ENCODE measurements around the gene MASTL.
"Not testable (repeated sequence)": the region's sequence is repeated elsewhere in the genome, so short reads cannot be mapped to it uniquely, and the experiment has no call there.

MASTL gene

DNA sequence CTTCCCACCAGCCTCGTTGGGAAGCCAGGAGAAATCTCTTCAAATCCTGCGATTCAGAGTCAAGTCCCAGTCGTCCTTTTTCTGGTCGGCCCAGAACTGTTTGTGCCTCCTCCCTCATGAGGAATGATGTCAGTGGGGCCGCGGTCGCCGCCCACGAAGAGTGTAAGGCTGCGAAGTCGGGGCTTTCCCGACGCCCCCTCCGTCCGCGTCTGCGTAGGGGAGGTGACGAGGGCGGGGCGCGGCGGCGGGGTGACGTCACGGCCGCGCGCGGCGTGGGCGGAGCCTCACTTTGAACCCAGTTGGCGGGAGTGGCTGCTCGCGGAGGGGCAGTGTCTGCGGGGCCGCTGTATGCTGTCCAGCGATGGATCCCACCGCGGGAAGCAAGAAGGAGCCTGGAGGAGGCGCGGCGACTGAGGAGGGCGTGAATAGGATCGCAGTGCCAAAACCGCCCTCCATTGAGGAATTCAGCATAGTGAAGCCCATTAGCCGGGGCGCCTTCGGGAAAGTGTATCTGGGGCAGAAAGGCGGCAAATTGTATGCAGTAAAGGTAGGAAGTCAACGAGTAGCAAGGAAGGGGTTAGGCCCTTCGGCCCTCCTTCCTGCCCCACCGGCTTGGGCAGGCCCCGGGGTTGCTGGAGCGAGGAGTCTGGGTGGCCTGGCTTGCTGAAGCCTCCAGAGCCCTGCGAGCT lies at the start of gene MASTL:
MASTL (plus strand) TSS at position 287 of the 689 bp plus-strand sequence; CDS start at position 362, 75 bp downstream.
- H3K4me1 Mint-ChIP-seq = peaks cover 48% of the 10 kb centered on the region
- H3K36me3 Mint-ChIP-seq = peaks cover 98% of the 10 kb centered on the region
- DNase-seq (ENCODE audit: low spot score in 2 of 2) = peak; percentile 93 to 96
- H3K9me3 Mint-ChIP-seq = no peaks in the 10 kb centered on the region
- H3K4me3 Mint-ChIP-seq = peak within 1 kb of the TSS; percentile 95
- peak; percentile 89 for ATAC-seq
- peak within 1 kb of the TSS; percentile 100 for H3K27ac Mint-ChIP-seq

DNA sequence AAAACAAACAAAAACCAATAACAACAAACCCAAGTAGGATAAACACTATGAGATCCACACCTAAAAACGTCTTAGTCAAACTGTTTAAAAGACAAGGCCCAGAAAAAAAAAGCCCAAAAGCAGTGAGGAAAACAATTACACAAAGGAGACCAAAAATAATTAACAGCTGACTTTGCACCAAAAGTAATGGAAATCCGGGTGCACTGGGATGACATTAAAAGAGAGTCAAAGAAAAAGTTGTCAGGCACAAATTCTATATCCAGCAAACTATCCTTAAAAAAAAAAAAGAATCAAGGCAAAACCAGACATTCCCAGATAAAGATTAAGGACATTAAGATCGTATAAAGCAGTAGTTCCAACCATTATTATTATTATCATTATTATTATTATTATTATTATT lies 47.0 kb upstream of the MASTL start:
- Mint-ChIP-seq H3K9me3 (no peaks in the 10 kb centered on the region), H3K27ac (no peak overlapping the region), H3K4me1 (peaks cover 17% of the 10 kb centered on the region), H3K36me3 (peaks cover 64% of the 10 kb centered on the region), H3K4me3 (no peak overlapping the region)
- ATAC-seq (no peak), DNase-seq (ENCODE audit: low spot score in 2 of 2) (no peak)

DNA sequence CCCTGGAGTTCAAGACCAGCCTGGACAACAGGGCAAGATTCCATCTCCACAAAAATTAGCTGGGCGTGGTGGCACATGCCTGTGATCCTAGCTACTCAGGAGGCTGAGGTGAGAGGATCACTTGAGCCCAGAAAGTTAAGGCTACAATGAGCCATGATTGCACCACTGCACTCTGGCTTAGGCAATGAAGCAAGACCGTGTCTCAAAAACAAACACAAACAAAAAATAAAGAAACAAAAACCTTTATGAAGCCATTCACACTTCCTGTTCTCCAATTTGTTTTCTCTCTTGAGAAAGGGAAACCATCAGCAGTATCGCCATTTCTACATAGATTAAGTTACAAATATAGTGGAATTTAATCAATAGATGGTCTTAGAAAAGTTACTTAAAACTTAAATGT lies 20.8 kb upstream of the MASTL start:
- no peak overlapping the region for H3K4me3 Mint-ChIP-seq
- DNase-seq (ENCODE audit: low spot score in 2 of 2) = no peak
- H3K27ac Mint-ChIP-seq = no peak overlapping the region
- H3K36me3 Mint-ChIP-seq = peaks cover 100% of the 10 kb centered on the region
- H3K9me3 Mint-ChIP-seq = no peaks in the 10 kb centered on the region
- ATAC-seq = no peak
- peaks cover 11% of the 10 kb centered on the region for H3K4me1 Mint-ChIP-seq

DNA sequence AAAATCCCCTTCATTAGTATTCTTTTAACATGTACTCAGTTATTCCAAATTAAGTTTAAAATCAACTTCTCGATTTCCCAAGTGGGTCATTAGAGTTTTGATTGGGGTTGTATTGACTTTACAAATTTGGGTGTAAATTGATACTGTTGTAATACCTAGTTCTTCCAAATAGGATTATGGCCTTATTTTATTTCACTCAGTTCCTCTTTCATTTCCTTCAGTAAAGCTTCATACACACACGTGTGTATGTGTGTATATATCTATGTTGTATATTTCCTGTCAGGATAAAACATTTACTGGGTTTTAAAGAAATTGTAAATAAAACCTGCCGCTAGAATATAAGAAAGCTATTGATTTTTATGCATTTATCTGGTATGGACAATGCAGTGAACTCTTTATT lies 16.9 kb upstream of the MASTL start:
- Mint-ChIP-seq H3K9me3 (no peaks in the 10 kb centered on the region), H3K4me1 (no peaks in the 10 kb centered on the region), H3K36me3 (peaks cover 100% of the 10 kb centered on the region), H3K4me3 (no peak overlapping the region), H3K27ac (no peak overlapping the region)
- DNase-seq (ENCODE audit: low spot score in 2 of 2) (no peak), ATAC-seq (no peak)

DNA sequence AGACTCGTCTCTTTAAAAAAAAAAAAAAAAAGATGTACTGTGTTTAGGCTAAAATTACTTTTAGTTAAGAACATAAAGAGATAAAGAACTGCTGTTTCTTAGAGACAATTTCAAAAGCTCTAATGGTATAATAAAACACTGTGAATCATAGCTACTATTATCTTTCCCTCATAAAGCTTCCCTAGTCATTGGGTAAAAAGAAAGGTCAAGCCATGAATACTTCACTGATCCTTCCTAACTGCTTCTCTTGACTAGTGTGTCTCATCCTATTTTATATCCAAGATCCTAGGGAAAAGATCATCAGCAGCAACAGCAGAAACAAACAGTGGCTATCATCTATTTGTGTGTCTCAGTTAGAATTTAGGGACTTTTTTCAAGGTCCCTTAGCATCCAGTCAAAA lies 11.5 kb upstream of the MASTL start:
- Mint-ChIP-seq H3K4me3 (no peak overlapping the region), H3K4me1 (peaks cover 17% of the 10 kb centered on the region), H3K36me3 (peaks cover 100% of the 10 kb centered on the region), H3K27ac (no peak overlapping the region), H3K9me3 (no peaks in the 10 kb centered on the region)
- no peak for ATAC-seq
- DNase-seq (ENCODE audit: low spot score in 2 of 2) = no peak

DNA sequence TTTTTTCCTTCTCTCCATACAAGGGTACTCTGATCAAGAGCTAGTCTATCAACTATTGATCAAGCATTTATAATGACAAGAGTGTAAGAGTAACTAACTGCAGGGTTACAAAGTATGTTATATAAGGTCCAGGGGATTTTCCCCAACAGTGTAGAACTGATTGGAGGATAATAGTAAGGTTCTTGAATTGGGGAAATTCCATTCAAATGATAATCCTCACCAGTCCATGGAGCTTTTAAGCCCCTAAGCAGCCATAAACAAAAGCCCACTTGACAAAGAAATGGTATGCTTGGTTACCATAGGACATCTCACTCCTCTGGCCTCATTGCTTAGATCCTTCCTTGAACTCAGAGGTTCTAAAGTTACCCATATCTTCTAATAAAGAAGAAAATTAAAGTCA lies 9.2 kb upstream of the MASTL start:
- Mint-ChIP-seq H3K4me3 (no peak overlapping the region), H3K4me1 (peaks cover 24% of the 10 kb centered on the region), H3K27ac (no peak overlapping the region), H3K9me3 (no peaks in the 10 kb centered on the region), H3K36me3 (peaks cover 100% of the 10 kb centered on the region)
- DNase-seq (ENCODE audit: low spot score in 2 of 2) = no peak
- no peak for ATAC-seq

DNA sequence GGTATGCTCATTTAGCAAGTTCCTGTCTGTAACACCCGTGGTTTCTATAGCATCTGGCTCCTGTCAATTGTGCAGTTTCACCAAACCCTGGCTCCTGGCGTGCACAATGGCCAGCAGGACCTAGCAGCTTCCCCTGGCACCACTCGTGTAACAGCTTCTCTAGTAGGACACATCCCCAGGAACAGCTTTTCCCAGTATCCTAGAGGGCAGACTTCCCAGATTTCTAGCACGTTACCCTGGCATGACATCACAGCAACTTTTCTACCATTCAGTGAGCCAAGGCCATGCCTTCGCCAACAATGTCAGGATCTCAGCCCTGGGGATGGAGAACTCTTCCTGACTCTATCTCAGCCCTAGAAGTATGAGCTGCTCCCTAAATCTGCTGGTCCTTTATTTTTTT lies 7.5 kb upstream of the MASTL start:
- H3K9me3 Mint-ChIP-seq = no peaks in the 10 kb centered on the region
- ATAC-seq = no peak

DNA sequence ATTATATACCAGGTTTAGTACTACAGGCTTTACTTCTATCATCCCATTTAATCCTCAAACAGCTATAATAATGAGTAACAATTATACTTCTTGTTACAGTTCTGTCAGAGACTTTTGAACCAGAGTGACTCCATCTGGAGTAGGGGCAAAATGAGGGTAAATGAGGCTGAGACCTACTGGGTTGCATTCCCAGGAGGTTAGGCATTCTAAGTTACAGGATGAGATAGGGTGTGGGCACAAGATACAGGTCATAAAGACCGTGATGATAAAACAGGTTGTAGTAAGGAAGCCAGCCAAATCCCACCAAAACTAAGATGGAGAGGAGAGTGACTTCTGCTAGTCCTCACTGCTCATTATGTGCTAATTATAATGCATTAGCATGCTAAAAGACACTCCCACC lies 4.9 kb upstream of the MASTL start:
- no peak overlapping the region for H3K27ac Mint-ChIP-seq
- no peak for ATAC-seq
- H3K36me3 Mint-ChIP-seq = peaks cover 98% of the 10 kb centered on the region
- H3K4me3 Mint-ChIP-seq = no peak overlapping the region
- peaks cover 50% of the 10 kb centered on the region for H3K4me1 Mint-ChIP-seq
- no peaks in the 10 kb centered on the region for H3K9me3 Mint-ChIP-seq
- no peak for DNase-seq (ENCODE audit: low spot score in 2 of 2)

More for the DNA sequence above, 7.5 kb upstream of the MASTL start:
- Mint-ChIP-seq H3K4me1 (peaks cover 33% of the 10 kb centered on the region), H3K4me3 (no peak overlapping the region), H3K27ac (peak overlapping the region; percentile 73), H3K36me3 (peaks cover 98% of the 10 kb centered on the region)
- no peak for DNase-seq (ENCODE audit: low spot score in 2 of 2)

DNA sequence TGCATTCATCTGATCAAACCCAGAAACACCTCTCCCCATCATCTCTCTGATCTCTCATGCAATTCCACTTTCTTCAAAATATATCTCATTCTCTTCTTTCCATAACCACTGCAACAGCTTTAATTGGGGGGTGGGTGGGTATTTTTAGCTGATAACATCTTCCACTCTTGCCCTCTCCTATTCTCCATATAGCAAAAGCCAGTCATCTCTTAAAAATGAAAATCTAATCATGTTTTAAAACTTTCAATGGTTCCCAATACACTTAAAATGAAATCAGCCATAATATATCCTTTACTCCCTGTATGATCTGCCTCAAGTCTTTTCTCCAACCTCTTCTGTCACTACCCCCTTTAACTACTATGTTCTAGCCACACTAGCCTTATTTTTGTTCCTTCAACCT lies 2.5 kb upstream of the MASTL start:
- H3K4me1 Mint-ChIP-seq = peaks cover 53% of the 10 kb centered on the region
- ATAC-seq = no peak
- peak overlapping the region; percentile 100 for H3K27ac Mint-ChIP-seq
- DNase-seq (ENCODE audit: low spot score in 2 of 2) = no peak
- peaks cover 98% of the 10 kb centered on the region for H3K36me3 Mint-ChIP-seq
- peak overlapping the region; percentile 95 for H3K4me3 Mint-ChIP-seq
- no peaks in the 10 kb centered on the region for H3K9me3 Mint-ChIP-seq

DNA sequence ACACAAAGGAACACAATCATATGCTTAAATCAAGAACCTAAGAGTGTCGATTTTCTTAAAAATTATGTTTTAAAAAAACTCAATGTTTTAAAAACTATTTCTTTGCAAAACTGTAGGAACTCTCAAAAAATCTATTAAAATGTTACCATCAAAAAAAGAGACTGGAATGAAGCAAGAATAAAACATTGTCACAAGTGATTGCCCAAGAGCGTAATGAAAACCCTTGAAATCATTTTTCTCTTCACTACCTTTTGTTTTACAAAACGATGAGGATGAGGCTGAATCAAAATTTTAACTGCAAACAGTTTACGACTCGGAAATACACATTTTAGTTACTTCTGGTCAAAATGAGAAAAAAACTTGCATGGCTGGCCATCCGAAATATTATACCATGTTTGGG lies 1.8 kb upstream of the MASTL start:
- Mint-ChIP-seq H3K9me3 (no peaks in the 10 kb centered on the region), H3K4me3 (peak overlapping the region; percentile 95), H3K36me3 (peaks cover 98% of the 10 kb centered on the region), H3K4me1 (peaks cover 52% of the 10 kb centered on the region), H3K27ac (peak overlapping the region; percentile 100)
- no peak for ATAC-seq
- no peak for DNase-seq (ENCODE audit: low spot score in 2 of 2)

DNA sequence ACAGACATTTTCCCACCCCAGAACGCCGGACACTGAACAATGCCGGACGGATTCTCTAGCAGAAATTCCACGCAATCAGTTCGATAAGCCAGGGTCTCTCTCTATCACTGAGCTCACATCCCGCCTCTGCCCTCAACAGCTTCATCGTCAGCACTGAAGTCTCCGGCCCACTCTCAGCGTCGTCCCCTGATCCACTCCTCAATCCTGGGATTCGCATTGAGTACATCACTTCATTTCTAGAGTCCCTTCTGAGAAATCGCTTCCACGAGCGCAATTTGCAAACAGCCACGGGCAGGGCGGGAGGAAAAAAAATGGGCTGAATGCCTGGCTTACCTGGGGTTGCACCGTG lies 1.3 kb upstream of the MASTL start:
- peak overlapping the region; percentile 95 for H3K4me3 Mint-ChIP-seq
- H3K4me1 Mint-ChIP-seq = peaks cover 51% of the 10 kb centered on the region
- H3K27ac Mint-ChIP-seq = peak overlapping the region; percentile 100
- peak; percentile 38 for ATAC-seq
- DNase-seq (ENCODE audit: low spot score in 2 of 2) = no peak
- peaks cover 98% of the 10 kb centered on the region for H3K36me3 Mint-ChIP-seq
- no peaks in the 10 kb centered on the region for H3K9me3 Mint-ChIP-seq

DNA sequence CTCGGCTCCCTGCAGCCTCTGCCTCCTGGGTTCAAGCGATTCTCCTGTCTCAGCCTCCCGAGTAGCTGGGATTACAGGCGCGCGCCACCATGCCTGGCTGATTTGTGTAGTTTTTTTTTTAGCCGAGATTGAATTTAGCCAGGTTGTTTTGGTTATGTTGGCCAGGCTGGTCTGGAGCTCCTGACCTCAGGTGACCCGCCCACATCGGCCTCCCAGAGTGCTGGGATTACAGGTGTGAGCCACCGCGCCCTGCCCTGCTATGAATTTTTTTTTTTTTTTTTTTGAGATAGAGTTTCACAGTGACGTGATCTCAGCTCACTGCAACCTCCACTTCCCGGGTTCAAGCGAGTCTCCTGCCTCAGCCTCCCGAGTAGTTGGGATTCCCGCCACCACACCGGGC lies 1.4 kb downstream of the MASTL start:
- peak overlapping the region; percentile 100 for H3K27ac Mint-ChIP-seq
- H3K4me3 Mint-ChIP-seq = peak overlapping the region; percentile 95
- peaks cover 43% of the 10 kb centered on the region for H3K4me1 Mint-ChIP-seq
- not testable (repeated sequence) for H3K9me3 Mint-ChIP-seq, ATAC-seq
- peak in 1 of 2 donors; percentile 45 for DNase-seq (ENCODE audit: low spot score in 2 of 2)
- peaks cover 98% of the 10 kb centered on the region for H3K36me3 Mint-ChIP-seq

DNA sequence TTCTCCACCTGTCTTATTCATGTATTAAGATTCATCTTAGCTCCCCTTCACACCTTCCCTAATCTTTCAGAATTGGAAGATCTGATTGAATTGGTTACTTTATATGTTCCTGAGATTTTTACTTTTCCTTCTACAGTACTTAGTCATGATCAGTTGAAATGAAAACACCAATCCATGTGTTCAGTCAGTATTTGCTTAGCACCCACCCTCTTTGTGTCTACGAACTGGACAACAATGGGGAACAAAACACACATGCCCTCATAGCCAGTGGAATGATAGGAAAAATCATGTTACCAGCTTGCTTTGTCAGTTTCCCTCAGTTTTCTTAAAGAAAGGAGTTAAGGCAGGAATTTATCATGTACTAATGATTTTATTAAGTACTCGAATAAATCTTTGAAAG lies 2.0 kb downstream of the MASTL start:
- DNase-seq (ENCODE audit: low spot score in 2 of 2) = no peak
- peak overlapping the region; percentile 95 for H3K4me3 Mint-ChIP-seq
- H3K9me3 Mint-ChIP-seq = no peaks in the 10 kb centered on the region
- no peak for ATAC-seq
- H3K36me3 Mint-ChIP-seq = peaks cover 100% of the 10 kb centered on the region
- peak overlapping the region; percentile 100 for H3K27ac Mint-ChIP-seq
- H3K4me1 Mint-ChIP-seq = peaks cover 40% of the 10 kb centered on the region

DNA sequence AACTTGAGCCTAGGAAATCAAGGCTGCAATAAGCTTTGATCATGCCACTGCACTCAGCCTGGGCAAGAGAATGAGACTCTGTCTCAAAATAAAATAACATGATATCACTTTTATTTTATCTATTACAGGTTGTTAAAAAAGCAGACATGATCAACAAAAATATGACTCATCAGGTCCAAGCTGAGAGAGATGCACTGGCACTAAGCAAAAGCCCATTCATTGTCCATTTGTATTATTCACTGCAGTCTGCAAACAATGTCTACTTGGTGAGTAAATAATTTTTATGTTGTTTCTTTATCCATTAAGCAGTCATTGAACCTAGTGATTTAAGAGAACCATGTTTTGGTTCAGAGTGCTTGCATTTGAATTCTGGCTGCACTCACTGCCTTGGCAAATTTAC lies 3.3 kb downstream of the MASTL start:
- Mint-ChIP-seq H3K27ac (no peak overlapping the region), H3K36me3 (peaks cover 100% of the 10 kb centered on the region)
- no peak for ATAC-seq

DNA sequence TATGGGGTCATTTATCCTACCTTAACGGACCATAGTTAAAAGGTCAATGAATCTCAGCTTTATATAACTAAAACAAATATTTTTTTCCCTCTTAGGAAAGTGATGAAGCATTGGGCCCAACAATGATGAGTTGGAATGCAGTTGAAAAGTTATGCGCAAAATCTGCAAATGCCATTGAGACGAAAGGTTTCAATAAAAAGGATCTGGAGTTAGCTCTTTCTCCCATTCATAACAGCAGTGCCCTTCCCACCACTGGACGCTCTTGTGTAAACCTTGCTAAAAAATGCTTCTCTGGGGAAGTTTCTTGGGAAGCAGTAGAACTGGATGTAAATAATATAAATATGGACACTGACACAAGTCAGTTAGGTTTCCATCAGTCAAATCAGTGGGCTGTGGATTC lies 14.7 kb downstream of the MASTL start:
- DNase-seq (ENCODE audit: low spot score in 2 of 2) (peak in 1 of 2 donors; percentile 28), ATAC-seq (no peak)
- H3K4me3 Mint-ChIP-seq = no peak overlapping the region
- H3K9me3 Mint-ChIP-seq = no peaks in the 10 kb centered on the region
- peaks cover 100% of the 10 kb centered on the region for H3K36me3 Mint-ChIP-seq
- H3K4me1 Mint-ChIP-seq = peaks cover 11% of the 10 kb centered on the region
- no peak overlapping the region for H3K27ac Mint-ChIP-seq

More for the DNA sequence above, 3.3 kb downstream of the MASTL start:
- no peak for DNase-seq (ENCODE audit: low spot score in 2 of 2)
- Mint-ChIP-seq H3K4me1 (peaks cover 30% of the 10 kb centered on the region), H3K4me3 (peak overlapping the region; percentile 95), H3K9me3 (no peaks in the 10 kb centered on the region)

DNA sequence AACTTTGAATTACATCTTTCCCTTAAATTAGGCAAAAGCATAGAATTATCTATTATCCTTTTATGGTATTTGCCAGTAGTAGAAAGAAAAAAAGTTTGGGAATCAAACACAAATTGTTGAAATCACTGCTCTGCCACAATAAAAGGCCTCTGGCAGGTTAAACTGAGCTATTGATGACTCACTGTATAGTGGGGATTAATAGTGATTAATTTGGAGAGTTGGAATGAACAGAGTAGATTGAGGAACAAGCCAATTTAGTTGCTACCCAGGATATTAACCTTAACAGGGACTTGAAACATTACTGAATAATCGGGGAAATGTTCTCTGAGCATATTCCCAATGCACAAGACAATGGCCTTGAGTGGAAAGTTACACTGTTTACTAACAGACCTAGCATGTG lies 33.1 kb downstream of the MASTL start:
- Mint-ChIP-seq H3K4me3 (no peak overlapping the region), H3K27ac (no peak overlapping the region), H3K36me3 (peaks cover 47% of the 10 kb centered on the region), H3K9me3 (no peaks in the 10 kb centered on the region), H3K4me1 (no peaks in the 10 kb centered on the region)
- DNase-seq (ENCODE audit: low spot score in 2 of 2) (no peak), ATAC-seq (no peak)

All from stimulated activated effector memory CD8-positive, alpha-beta T cell treated with anti-CD3 and anti-CD28 coated beads, Interleukin-12 subunit alpha, Interleukin-12 subunit beta, amount 100 ng/mL, for 72 hours (primary cell).